Lower leg skin (tissue), 4 donors: ENCODE results near the gene PGM1. TPM values are rescaled to one million over a fixed set of nuclear protein-coding genes. Genes with fewer than 3 reads are reported as not detected.

Experiments
- DNase-seq, 2 donors: peaks; one replicate each; pipeline ENCODE4 v3.0.0-alpha.2; 2019; ENCODE audit warnings: low spot score in 2 of 2
- H3K4me3 ChIP-seq: fragments of 200-600 bp; sonication (generic); 2 replicates; pipeline ENCODE4 v1.5.1; 2017; ENCODE audit warnings: mild to moderate bottlenecking, low read depth; ENCODE audit not compliant: poor library complexity, severe bottlenecking
- POLR2A ChIP-seq, 2 donors: fragments of 450-650 bp; IDR thresholded peaks; one replicate each; pipeline ENCODE4 v1.6.1; 2016 to 2017; ENCODE audit warnings: antibody characterized with exemption in 2 of 2, mild to moderate bottlenecking in 1 of 2, moderate library complexity in 1 of 2
- WGBS, 2 donors: methylation state at CpG; one replicate each; pipeline ENCODE4 v1.1.5; 2018; 5-methylcytosine and 5-hydroxymethylcytosine counted together
- intact Hi-C: fragments of 100-400 bp; cut with DNase I; formaldehyde crosslinking; loops from one replicate; pipeline ENCODE4 v1.15.0; 2023; ENCODE audit warnings: low total_unique reads
- total RNA-seq, 4 donors: library from RNA; depleted of rRNA; stranded (reverse); fragments of >200 nt; gene quantifications; one replicate each; pipeline ENCODE4 v1.1.0, GENCODE V29; 2016
- TF ChIP-seq, protein P1 (sequence below), 3 donors: fragments of 450-650 bp; IDR thresholded peaks; one replicate each; pipeline ENCODE4 v1.5.1; 2016; ENCODE audit warnings: antibody characterized with exemption in 3 of 3, mild to moderate bottlenecking in 3 of 3, moderate library complexity in 2 of 3

PGM1 gene
- total RNA-seq, 4 donors from 2014 or later = 39.3 to 54.2 (median 48.9) TPM

DNA sequence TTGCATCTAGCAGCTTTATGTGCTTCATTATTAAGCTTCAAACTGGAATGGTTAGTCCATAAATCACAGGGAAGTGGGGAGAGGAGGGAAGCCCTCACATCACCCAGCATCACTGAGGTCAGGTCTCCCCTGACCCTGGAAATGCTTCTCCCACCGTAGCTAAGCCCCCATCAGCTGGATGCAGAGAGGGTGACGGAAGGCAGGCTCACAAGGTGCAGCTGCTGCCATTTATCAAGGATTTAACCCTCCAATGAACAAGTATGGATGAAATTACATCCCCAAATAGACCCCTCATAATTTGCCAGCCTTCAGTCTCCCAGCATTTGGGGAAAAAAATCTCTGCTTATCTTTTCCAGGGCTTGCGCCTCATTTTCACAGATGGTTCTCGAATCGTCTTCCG, 60.8 kb downstream of the PGM1 start:
- no peak for DNase-seq
- no peak for TF ChIP-seq POLR2A (IDR thresholded peaks at IDR 0.05)
- no peak overlapping the region for H3K4me3 ChIP-seq
- WGBS, 2 donors = 91 to 98% methylated on average over 6 of the region's 6 CpGs
- intact Hi-C loops = no loop called here

GRCh38 chr1:63659448-63659847, 66.2 kb downstream of the PGM1 start:
- no peak for TF ChIP-seq POLR2A (IDR thresholded peaks at IDR 0.05)
- TF ChIP-seq, protein P1, sequence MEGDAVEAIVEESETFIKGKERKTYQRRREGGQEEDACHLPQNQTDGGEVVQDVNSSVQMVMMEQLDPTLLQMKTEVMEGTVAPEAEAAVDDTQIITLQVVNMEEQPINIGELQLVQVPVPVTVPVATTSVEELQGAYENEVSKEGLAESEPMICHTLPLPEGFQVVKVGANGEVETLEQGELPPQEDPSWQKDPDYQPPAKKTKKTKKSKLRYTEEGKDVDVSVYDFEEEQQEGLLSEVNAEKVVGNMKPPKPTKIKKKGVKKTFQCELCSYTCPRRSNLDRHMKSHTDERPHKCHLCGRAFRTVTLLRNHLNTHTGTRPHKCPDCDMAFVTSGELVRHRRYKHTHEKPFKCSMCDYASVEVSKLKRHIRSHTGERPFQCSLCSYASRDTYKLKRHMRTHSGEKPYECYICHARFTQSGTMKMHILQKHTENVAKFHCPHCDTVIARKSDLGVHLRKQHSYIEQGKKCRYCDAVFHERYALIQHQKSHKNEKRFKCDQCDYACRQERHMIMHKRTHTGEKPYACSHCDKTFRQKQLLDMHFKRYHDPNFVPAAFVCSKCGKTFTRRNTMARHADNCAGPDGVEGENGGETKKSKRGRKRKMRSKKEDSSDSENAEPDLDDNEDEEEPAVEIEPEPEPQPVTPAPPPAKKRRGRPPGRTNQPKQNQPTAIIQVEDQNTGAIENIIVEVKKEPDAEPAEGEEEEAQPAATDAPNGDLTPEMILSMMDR (IDR thresholded peaks at IDR 0.05) = no peak
- no peak overlapping the region for H3K4me3 ChIP-seq
- intact Hi-C loops = no loop called here
- no peak for DNase-seq
- 86 to 94% methylated on average over 7 of the region's 7 CpGs for WGBS, 2 donors

GRCh38 chr1:63662056-63662836, 69.0 kb downstream of the PGM1 start:
- H3K4me3 ChIP-seq = no peak overlapping the region
- DNase-seq = peak; percentile 50 to 88
- WGBS, 2 donors = 15 to 16% methylated on average over 10 of the region's 10 CpGs
- intact Hi-C loops = no loop called here
- no peak for TF ChIP-seq POLR2A (IDR thresholded peaks at IDR 0.05)
- TF ChIP-seq, protein P1 (IDR thresholded peaks at IDR 0.05) = no peak

DNA sequence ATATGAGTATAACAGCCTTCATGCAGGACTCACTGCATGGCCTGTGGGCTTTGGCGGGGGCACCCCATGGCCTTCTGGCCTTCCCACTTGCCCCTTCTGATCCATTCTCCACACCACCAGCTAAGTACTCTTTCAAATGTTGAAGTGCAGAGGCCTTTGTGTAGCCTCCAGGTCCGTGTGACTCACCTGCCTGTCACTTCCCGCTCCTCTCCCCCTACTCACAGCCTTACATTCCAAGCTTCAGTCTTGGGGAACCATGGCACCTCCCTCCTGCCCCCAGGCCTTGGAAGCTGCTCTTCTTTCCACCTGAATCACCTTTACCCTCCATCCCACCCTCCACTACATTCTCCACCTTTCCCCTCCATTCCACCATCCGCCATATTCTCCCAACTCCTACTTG, 69.6 kb downstream of the PGM1 start:
- no peak for TF ChIP-seq POLR2A (IDR thresholded peaks at IDR 0.05)
- TF ChIP-seq, protein P1 (IDR thresholded peaks at IDR 0.05) = no peak
- intact Hi-C loops = no loop called here
- no peak for DNase-seq
- no peak overlapping the region for H3K4me3 ChIP-seq
- WGBS, 2 donors = 62 to 80% methylated on average over 4 of the region's 4 CpGs

DNA sequence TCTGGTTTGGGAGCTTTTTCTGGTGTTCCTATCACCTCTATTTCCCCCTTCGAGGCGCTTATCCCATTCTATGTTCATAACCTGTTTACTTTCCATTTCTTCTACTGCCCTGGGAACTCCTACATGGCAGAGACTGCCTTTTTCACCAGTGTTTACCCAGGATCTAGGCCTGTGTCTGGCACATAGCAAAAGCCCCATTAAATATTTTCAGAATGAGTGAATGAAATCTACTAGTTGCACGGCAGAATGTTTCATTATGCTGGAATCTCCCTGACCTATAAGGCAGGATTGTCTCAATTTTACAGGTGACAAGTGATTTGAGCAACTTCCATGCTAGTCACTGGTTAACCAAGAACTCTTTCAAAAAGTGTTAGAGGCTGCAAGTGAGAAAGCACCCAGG, 70.1 kb downstream of the PGM1 start:
- H3K4me3 ChIP-seq = no peak overlapping the region
- WGBS, 2 donors = 80 to 86% methylated on average over 3 of the region's 3 CpGs
- no peak for DNase-seq
- intact Hi-C loops = no loop called here
- TF ChIP-seq, protein P1 (IDR thresholded peaks at IDR 0.05) = no peak
- no peak for TF ChIP-seq POLR2A (IDR thresholded peaks at IDR 0.05)

- TF ChIP-seq POLR2A (IDR thresholded peaks at IDR 0.05) = no peak
- TF ChIP-seq, protein P1 (IDR thresholded peaks at IDR 0.05) = no peak
- 83 to 85% methylated on average over 5 of the region's 5 CpGs for WGBS, 2 donors
- no peak for DNase-seq
- H3K4me3 ChIP-seq = no peak overlapping the region
- intact Hi-C loops = no loop called here
Measured at GRCh38 chr1:63663873-63664272, 70.7 kb downstream of the PGM1 start.
